Skin of body (tissue), 2 donors: ENCODE results near the gene DGKE. TPM values are rescaled to one million over a fixed set of nuclear protein-coding genes. Genes with fewer than 3 reads are reported as not detected.

ENCODE experiments used
- DNase-seq: peaks from one replicate; lab custom pipeline; 2025; lab: John Stamatoyannopoulos, UW
- total RNA-seq: library from RNA; depleted of rRNA; stranded (reverse); fragments of >200 nt; gene quantifications from one replicate; pipeline ENCODE4 v1.2.3, GENCODE V29; 2014

Gene DGKE
- total RNA-seq, 1 donor from 2014 or later, result 9.4 TPM

- no peak for DNase-seq
These were observed 53.9 kb downstream of the DGKE start for GRCh38 chr17:56887552-56888467.

GRCh38 chr17:56890390-56890789, 56.4 kb downstream of the DGKE start:
- DNase-seq, result no peak

GRCh38 chr17:56890906-56891674, 57.1 kb downstream of the DGKE start:
- no peak for DNase-seq

- DNase-seq, result no peak
These were observed 57.8 kb downstream of the DGKE start for GRCh38 chr17:56891751-56892150.

- no peak for DNase-seq
These were observed 58.4 kb downstream of the DGKE start for GRCh38 chr17:56892333-56892732.

- no peak for DNase-seq
These were observed 59.6 kb downstream of the DGKE start for GRCh38 chr17:56893503-56893902.

GRCh38 chr17:56894859-56895455, 61.0 kb downstream of the DGKE start:
- no peak for DNase-seq

- no peak for DNase-seq
These were observed 62.4 kb downstream of the DGKE start for GRCh38 chr17:56896217-56896967.

- no peak for DNase-seq
These were observed 63.0 kb downstream of the DGKE start for GRCh38 chr17:56896968-56897359.

- DNase-seq, result no peak
These were observed 63.9 kb downstream of the DGKE start for GRCh38 chr17:56897646-56898424.

- no peak for DNase-seq
These were observed 64.9 kb downstream of the DGKE start for GRCh38 chr17:56898874-56899273.

- DNase-seq, result no peak
These were observed 65.5 kb downstream of the DGKE start for GRCh38 chr17:56899403-56899802.

- DNase-seq, result no peak
These were observed 68.4 kb downstream of the DGKE start for GRCh38 chr17:56902348-56902747.

GRCh38 chr17:56903560-56903959, 69.6 kb downstream of the DGKE start:
- DNase-seq, result no peak

GRCh38 chr17:56908001-56908542, 74.1 kb downstream of the DGKE start:
- DNase-seq, result no peak

- DNase-seq, result no peak
These were observed 76.0 kb downstream of the DGKE start for GRCh38 chr17:56909742-56910508.

GRCh38 chr17:56910509-56911235, 76.7 kb downstream of the DGKE start:
- DNase-seq, result no peak

GRCh38 chr17:56912105-56912999, 78.4 kb downstream of the DGKE start:
- DNase-seq, result no peak
